ENCODE results near the gene SDR39U1. TPM values are rescaled to one million over a fixed set of nuclear protein-coding genes. Genes with fewer than 3 reads are reported as not detected.

The SDR39U1 gene
- total RNA-seq, 1 experiment from 2014 or later, result 56.7 TPM

DNA sequence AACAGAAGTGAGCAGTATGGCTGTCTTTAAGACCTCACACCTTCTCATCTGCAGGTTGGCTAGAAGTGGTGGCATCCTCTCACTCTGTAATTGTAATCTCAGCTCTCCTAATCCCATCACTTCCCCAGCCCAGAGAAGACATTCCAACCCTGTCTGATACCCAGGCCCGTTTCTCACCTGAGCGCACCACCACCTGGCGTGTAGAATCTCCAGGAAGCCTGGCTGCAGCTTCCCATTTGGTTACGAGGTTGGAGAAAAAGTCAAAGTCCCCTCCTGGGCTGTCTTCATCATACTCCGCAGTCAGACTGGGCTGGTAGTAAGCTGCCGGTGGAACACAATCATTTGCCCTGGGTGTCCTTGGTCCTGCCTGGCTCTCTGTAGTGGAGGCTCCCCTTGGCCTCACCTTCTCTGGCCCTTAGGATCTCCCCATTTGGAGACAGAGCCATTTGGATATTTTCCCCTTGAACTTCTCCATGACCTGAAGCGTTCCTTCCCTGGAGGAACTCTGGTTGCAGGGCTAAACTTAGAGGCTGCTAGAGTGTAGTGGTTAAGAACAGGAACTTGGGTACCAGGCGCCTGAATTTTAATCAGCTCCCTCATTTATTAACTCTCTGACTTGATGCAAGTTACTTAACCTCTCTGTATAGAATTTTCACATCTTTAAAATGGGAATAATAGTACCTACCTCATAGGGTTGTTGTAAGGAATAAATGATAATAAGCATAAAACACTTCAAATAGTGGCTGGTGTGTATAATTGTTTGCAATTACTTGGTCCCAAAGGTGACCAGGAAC is 1.8 kb downstream of the SDR39U1 start (continued):
- TF ChIP-seq, protein P1, sequence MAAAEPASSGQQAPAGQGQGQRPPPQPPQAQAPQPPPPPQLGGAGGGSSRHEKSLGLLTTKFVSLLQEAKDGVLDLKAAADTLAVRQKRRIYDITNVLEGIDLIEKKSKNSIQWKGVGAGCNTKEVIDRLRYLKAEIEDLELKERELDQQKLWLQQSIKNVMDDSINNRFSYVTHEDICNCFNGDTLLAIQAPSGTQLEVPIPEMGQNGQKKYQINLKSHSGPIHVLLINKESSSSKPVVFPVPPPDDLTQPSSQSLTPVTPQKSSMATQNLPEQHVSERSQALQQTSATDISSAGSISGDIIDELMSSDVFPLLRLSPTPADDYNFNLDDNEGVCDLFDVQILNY (CRISPR knock-in tag; IDR thresholded peaks at IDR 0.05), result no peak
- TF ChIP-seq, protein P2, sequence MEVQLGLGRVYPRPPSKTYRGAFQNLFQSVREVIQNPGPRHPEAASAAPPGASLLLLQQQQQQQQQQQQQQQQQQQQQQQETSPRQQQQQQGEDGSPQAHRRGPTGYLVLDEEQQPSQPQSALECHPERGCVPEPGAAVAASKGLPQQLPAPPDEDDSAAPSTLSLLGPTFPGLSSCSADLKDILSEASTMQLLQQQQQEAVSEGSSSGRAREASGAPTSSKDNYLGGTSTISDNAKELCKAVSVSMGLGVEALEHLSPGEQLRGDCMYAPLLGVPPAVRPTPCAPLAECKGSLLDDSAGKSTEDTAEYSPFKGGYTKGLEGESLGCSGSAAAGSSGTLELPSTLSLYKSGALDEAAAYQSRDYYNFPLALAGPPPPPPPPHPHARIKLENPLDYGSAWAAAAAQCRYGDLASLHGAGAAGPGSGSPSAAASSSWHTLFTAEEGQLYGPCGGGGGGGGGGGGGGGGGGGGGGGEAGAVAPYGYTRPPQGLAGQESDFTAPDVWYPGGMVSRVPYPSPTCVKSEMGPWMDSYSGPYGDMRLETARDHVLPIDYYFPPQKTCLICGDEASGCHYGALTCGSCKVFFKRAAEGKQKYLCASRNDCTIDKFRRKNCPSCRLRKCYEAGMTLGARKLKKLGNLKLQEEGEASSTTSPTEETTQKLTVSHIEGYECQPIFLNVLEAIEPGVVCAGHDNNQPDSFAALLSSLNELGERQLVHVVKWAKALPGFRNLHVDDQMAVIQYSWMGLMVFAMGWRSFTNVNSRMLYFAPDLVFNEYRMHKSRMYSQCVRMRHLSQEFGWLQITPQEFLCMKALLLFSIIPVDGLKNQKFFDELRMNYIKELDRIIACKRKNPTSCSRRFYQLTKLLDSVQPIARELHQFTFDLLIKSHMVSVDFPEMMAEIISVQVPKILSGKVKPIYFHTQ (CRISPR knock-in tag; IDR thresholded peaks at IDR 0.05), result no peak
- TF ChIP-seq IRF2 (CRISPR knock-in tag; IDR thresholded peaks at IDR 0.05; ENCODE audit: borderline replicate concordance, low read depth) (no peak), ZNF219 (CRISPR knock-in tag; IDR thresholded peaks at IDR 0.05; ENCODE audit: borderline replicate concordance) (no peak), ZNF396 (CRISPR knock-in tag; IDR thresholded peaks at IDR 0.05; ENCODE audit: borderline replicate concordance) (no peak), ESRRA (CRISPR knock-in tag; IDR thresholded peaks at IDR 0.05; ENCODE audit: borderline replicate concordance) (no peak), RELA (CRISPR knock-in tag; IDR thresholded peaks at IDR 0.05; ENCODE audit: borderline replicate concordance) (no peak), NFYB (CRISPR knock-in tag; conservative IDR thresholded peaks at IDR 0.05; ENCODE audit: low read depth) (no peak), NFE2L1 (CRISPR knock-in tag; IDR thresholded peaks at IDR 0.05) (no peak), MXD4 (CRISPR knock-in tag; IDR thresholded peaks at IDR 0.05; ENCODE audit: borderline replicate concordance) (no peak)
- TF ChIP-seq, protein P3, sequence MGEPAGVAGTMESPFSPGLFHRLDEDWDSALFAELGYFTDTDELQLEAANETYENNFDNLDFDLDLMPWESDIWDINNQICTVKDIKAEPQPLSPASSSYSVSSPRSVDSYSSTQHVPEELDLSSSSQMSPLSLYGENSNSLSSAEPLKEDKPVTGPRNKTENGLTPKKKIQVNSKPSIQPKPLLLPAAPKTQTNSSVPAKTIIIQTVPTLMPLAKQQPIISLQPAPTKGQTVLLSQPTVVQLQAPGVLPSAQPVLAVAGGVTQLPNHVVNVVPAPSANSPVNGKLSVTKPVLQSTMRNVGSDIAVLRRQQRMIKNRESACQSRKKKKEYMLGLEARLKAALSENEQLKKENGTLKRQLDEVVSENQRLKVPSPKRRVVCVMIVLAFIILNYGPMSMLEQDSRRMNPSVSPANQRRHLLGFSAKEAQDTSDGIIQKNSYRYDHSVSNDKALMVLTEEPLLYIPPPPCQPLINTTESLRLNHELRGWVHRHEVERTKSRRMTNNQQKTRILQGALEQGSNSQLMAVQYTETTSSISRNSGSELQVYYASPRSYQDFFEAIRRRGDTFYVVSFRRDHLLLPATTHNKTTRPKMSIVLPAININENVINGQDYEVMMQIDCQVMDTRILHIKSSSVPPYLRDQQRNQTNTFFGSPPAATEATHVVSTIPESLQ (CRISPR knock-in tag; IDR thresholded peaks at IDR 0.05), result no peak
- TF ChIP-seq, protein P4, sequence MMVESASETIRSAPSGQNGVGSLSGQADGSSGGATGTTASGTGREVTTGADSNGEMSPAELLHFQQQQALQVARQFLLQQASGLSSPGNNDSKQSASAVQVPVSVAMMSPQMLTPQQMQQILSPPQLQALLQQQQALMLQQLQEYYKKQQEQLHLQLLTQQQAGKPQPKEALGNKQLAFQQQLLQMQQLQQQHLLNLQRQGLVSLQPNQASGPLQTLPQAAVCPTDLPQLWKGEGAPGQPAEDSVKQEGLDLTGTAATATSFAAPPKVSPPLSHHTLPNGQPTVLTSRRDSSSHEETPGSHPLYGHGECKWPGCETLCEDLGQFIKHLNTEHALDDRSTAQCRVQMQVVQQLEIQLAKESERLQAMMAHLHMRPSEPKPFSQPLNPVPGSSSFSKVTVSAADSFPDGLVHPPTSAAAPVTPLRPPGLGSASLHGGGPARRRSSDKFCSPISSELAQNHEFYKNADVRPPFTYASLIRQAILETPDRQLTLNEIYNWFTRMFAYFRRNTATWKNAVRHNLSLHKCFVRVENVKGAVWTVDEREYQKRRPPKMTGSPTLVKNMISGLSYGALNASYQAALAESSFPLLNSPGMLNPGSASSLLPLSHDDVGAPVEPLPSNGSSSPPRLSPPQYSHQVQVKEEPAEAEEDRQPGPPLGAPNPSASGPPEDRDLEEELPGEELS (CRISPR knock-in tag; IDR thresholded peaks at IDR 0.05), result no peak
- TF ChIP-seq, protein P5, sequence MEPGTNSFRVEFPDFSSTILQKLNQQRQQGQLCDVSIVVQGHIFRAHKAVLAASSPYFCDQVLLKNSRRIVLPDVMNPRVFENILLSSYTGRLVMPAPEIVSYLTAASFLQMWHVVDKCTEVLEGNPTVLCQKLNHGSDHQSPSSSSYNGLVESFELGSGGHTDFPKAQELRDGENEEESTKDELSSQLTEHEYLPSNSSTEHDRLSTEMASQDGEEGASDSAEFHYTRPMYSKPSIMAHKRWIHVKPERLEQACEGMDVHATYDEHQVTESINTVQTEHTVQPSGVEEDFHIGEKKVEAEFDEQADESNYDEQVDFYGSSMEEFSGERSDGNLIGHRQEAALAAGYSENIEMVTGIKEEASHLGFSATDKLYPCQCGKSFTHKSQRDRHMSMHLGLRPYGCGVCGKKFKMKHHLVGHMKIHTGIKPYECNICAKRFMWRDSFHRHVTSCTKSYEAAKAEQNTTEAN (CRISPR knock-in tag; IDR thresholded peaks at IDR 0.05), result no peak
- TF ChIP-seq, protein P6, sequence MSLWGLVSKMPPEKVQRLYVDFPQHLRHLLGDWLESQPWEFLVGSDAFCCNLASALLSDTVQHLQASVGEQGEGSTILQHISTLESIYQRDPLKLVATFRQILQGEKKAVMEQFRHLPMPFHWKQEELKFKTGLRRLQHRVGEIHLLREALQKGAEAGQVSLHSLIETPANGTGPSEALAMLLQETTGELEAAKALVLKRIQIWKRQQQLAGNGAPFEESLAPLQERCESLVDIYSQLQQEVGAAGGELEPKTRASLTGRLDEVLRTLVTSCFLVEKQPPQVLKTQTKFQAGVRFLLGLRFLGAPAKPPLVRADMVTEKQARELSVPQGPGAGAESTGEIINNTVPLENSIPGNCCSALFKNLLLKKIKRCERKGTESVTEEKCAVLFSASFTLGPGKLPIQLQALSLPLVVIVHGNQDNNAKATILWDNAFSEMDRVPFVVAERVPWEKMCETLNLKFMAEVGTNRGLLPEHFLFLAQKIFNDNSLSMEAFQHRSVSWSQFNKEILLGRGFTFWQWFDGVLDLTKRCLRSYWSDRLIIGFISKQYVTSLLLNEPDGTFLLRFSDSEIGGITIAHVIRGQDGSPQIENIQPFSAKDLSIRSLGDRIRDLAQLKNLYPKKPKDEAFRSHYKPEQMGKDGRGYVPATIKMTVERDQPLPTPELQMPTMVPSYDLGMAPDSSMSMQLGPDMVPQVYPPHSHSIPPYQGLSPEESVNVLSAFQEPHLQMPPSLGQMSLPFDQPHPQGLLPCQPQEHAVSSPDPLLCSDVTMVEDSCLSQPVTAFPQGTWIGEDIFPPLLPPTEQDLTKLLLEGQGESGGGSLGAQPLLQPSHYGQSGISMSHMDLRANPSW (CRISPR knock-in tag; conservative IDR thresholded peaks at IDR 0.05; ENCODE audit: low read depth), result no peak

Measured in WTC11 (cell line).